H9 (cell line): Measurements from ENCODE around the gene FHIP1B. TPM values are rescaled to one million over a fixed set of nuclear protein-coding genes. Genes with fewer than 3 reads are reported as not detected.

Experiments used
- DNase-seq: peaks from one replicate; pipeline ENCODE4 v3.0.0-alpha.2; 2017
- H2AFZ ChIP-seq: one replicate; pipeline ENCODE4 v1.6.1; 2013; ENCODE audit warnings: mild to moderate bottlenecking, low read length, control low read depth, moderate library complexity
- H2AK5ac ChIP-seq: 2 replicates; pipeline ENCODE4 v1.6.1; 2013; ENCODE audit warnings: low read length, control low read depth, mixed read lengths; ENCODE audit not compliant: insufficient read length
- H2BK120ac ChIP-seq: one replicate; pipeline ENCODE4 v1.6.1; 2013; ENCODE audit warnings: low read depth, mild to moderate bottlenecking, low read length, control low read depth, inconsistent platforms; ENCODE audit not compliant: poor library complexity, severe bottlenecking
- H2BK12ac ChIP-seq: 2 replicates; pipeline ENCODE4 v1.6.1; 2013; ENCODE audit warnings: low read length, control low read depth, mixed read lengths, low read depth; ENCODE audit not compliant: insufficient read length
- H2BK15ac ChIP-seq: 2 replicates; pipeline ENCODE4 v1.6.1; 2013; ENCODE audit warnings: low read depth, low read length, control low read depth
- H2BK20ac ChIP-seq: one replicate; pipeline ENCODE4 v1.6.1; 2013; ENCODE audit warnings: low read depth, mild to moderate bottlenecking, low read length, control low read depth, inconsistent platforms; ENCODE audit not compliant: poor library complexity, severe bottlenecking
- H2BK5ac ChIP-seq: 2 replicates; pipeline ENCODE4 v1.6.1; 2013; ENCODE audit warnings: low read length, control low read depth, mixed read lengths; ENCODE audit not compliant: insufficient read length
- H3K14ac ChIP-seq: 2 replicates; pipeline ENCODE4 v1.6.1; 2013; ENCODE audit warnings: low read length, control low read depth; ENCODE audit not compliant: insufficient read depth
- H3K18ac ChIP-seq: 2 replicates; pipeline ENCODE4 v1.6.1; 2013; ENCODE audit warnings: low read depth, mild to moderate bottlenecking, mixed read lengths, low read length, control low read depth; ENCODE audit not compliant: insufficient read length
- H3K23ac ChIP-seq: 2 replicates; pipeline ENCODE4 v1.6.1; 2013; ENCODE audit warnings: low read length, control low read depth, mixed read lengths, low read depth; ENCODE audit not compliant: insufficient read length
- H3K23me2 ChIP-seq: 2 replicates; pipeline ENCODE4 v1.6.1; 2013; ENCODE audit warnings: low read depth, mild to moderate bottlenecking, mixed read lengths, low read length, control low read depth; ENCODE audit not compliant: insufficient read length, poor library complexity, severe bottlenecking
- H3K27ac ChIP-seq: 2 replicates; pipeline ENCODE4 v1.5.1; 2013; ENCODE audit warnings: low read length, control low read depth, mixed read lengths, low read depth; ENCODE audit not compliant: insufficient read length
- H3K27me3 ChIP-seq: 2 replicates; pipeline ENCODE4 v1.6.1; 2013; ENCODE audit warnings: low read length, control low read depth, inconsistent platforms; ENCODE audit not compliant: insufficient read depth
- H3K4ac ChIP-seq: 2 replicates; pipeline ENCODE4 v1.6.1; 2013; ENCODE audit warnings: low read depth, mild to moderate bottlenecking, control low read depth, inconsistent platforms, low read length, moderate library complexity
- H3K4me1 ChIP-seq: 2 replicates; pipeline ENCODE4 v1.6.1; 2013; ENCODE audit warnings: low read length, control low read depth, inconsistent platforms; ENCODE audit not compliant: insufficient read depth
- H3K4me2 ChIP-seq: 2 replicates; pipeline ENCODE4 v1.6.1; 2013; ENCODE audit warnings: low read length, control low read depth, mixed read lengths; ENCODE audit not compliant: insufficient read length, insufficient read depth
- H3K56ac ChIP-seq: 2 replicates; pipeline ENCODE4 v1.6.1; 2013; ENCODE audit warnings: low read depth, mild to moderate bottlenecking, mixed read lengths, low read length, control low read depth; ENCODE audit not compliant: insufficient read length
- H3K79me1 ChIP-seq: 2 replicates; pipeline ENCODE4 v1.6.1; 2013; ENCODE audit warnings: low read depth, mild to moderate bottlenecking, moderate library complexity, low read length, control low read depth, inconsistent platforms; ENCODE audit not compliant: insufficient read depth, poor library complexity, severe bottlenecking
- H3K79me2 ChIP-seq: 2 replicates; pipeline ENCODE4 v1.6.1; 2013; ENCODE audit warnings: low read length, control low read depth, inconsistent platforms; ENCODE audit not compliant: insufficient read depth
- H3K9ac ChIP-seq: 2 replicates; pipeline ENCODE4 v1.6.1; 2013; ENCODE audit warnings: low read length, control low read depth, mixed read lengths; ENCODE audit not compliant: insufficient read length; ENCODE audit errors: extremely low read depth
- H3K9me3 ChIP-seq: one replicate; pipeline ENCODE4 v1.6.1; 2013; ENCODE audit warnings: low read depth, low read length, inconsistent platforms; ENCODE audit not compliant: control insufficient read depth
- H3T11ph ChIP-seq: one replicate; pipeline ENCODE4 v1.6.1; 2013; ENCODE audit warnings: mild to moderate bottlenecking, low read length, control low read depth, inconsistent platforms
- H4K20me1 ChIP-seq: one replicate; pipeline ENCODE4 v1.6.1; 2013; ENCODE audit not compliant: control insufficient read depth, insufficient read length, insufficient read depth
- H4K5ac ChIP-seq: 2 replicates; pipeline ENCODE4 v1.6.1; 2013; ENCODE audit warnings: low read depth, mild to moderate bottlenecking, mixed read lengths, low read length, control low read depth; ENCODE audit not compliant: insufficient read length
- H4K8ac ChIP-seq: replicated peaks from 2 replicates; pipeline ENCODE4 v1.6.1; 2013; ENCODE audit warnings: low read length, control low read depth, mixed read lengths, low read depth; ENCODE audit not compliant: insufficient read length
- H4K91ac ChIP-seq: 2 replicates; pipeline ENCODE4 v1.6.1; 2013; ENCODE audit warnings: low read depth, mild to moderate bottlenecking, moderate library complexity, mixed read lengths, low read length, control low read depth; ENCODE audit not compliant: insufficient read length
- H3K27ac Mint-ChIP-seq, 3 experiments: 2 replicates in 2 of 3; 3 replicates in 1 of 3; pipeline ENCODE4 v1.8.0; 2020 to 2021; ENCODE audit warnings: mixed read lengths in 3 of 3, mild to moderate bottlenecking in 1 of 3, moderate library complexity in 1 of 3
- H3K27me3 Mint-ChIP-seq: 2 replicates; pipeline ENCODE4 v1.8.0; 2021; ENCODE audit warnings: low read depth, mild to moderate bottlenecking, moderate library complexity, mixed read lengths
- H3K36me3 Mint-ChIP-seq, 3 experiments: 2 replicates in 2 of 3; 3 replicates in 1 of 3; pipeline ENCODE4 v1.8.0; 2020 to 2021; ENCODE audit warnings: low read depth in 3 of 3, mixed read lengths in 3 of 3; ENCODE audit not compliant: insufficient read depth in 1 of 3
- H3K4me1 Mint-ChIP-seq, 2 experiments: 2 replicates each; pipeline ENCODE4 v1.8.0; 2020; ENCODE audit warnings: mixed read lengths in 2 of 2
- H3K4me3 Mint-ChIP-seq, 2 experiments: 2 replicates in 1 of 2; 3 replicates in 1 of 2; pipeline ENCODE4 v1.8.0; 2020 to 2021; ENCODE audit warnings: mild to moderate bottlenecking in 2 of 2, mixed read lengths in 2 of 2, moderate library complexity in 1 of 2
- H3K9me3 Mint-ChIP-seq, 2 experiments: 2 replicates in 1 of 2; 3 replicates in 1 of 2; pipeline ENCODE4 v1.8.0; 2020; ENCODE audit warnings: mild to moderate bottlenecking in 2 of 2, mixed read lengths in 2 of 2, moderate library complexity in 1 of 2
- CTCF ChIP-seq: fragments of 200-600 bp; sonication (generic); conservative IDR thresholded peaks from 3 replicates; pipeline ENCODE4 v1.8.0; 2021; ENCODE audit warnings: antibody characterized with exemption, mild to moderate bottlenecking
- WGBS: extraction: QIAGEN DNeasy Blood & Tissue Kit; methylation state at CpG from one replicate; pipeline ENCODE4 v1.1.7; 2013; ENCODE audit warnings: missing lambda C conversion rate, low lambda C conversion rate, mixed read lengths; ENCODE audit not compliant: insufficient read length; ENCODE audit errors: extremely low coverage; 5-methylcytosine and 5-hydroxymethylcytosine counted together
- total RNA-seq: library from RNA; stranded (reverse); gene quantifications from 2 replicates; pipeline ENCODE4 v1.2.1, GENCODE V29; 2021

Gene FHIP1B
- total RNA-seq, 1 experiment from 2014 or later: 28.5 TPM

- H2BK120ac ChIP-seq: no peak overlapping the region
- H3T11ph ChIP-seq: no peak overlapping the region
- no peak overlapping the region for H2BK12ac ChIP-seq
- H3K18ac ChIP-seq: no peak overlapping the region
- no peaks in the 10 kb centered on the region for H3K4me1 ChIP-seq
- H2AK5ac ChIP-seq: no peak overlapping the region
- no peak overlapping the region for H4K8ac ChIP-seq
- H4K91ac ChIP-seq: no peak overlapping the region
- no peak overlapping the region for H2BK5ac ChIP-seq
- no peaks in the 10 kb centered on the region for H3K36me3 Mint-ChIP-seq
- H3K14ac ChIP-seq: no peak overlapping the region
- no peak overlapping the region for H2BK15ac ChIP-seq
- H3K56ac ChIP-seq: no peak overlapping the region
- no peak overlapping the region for H3K23ac ChIP-seq
- H3K27ac Mint-ChIP-seq: no peak overlapping the region
- H4K5ac ChIP-seq: no peak overlapping the region
- DNase-seq: no peak
- H3K27me3 ChIP-seq: no peaks in the 10 kb centered on the region
- no peaks in the 10 kb centered on the region for H4K20me1 ChIP-seq
- peaks cover 7% of the 10 kb centered on the region for H3K23me2 ChIP-seq
- no peak overlapping the region for H3K4me2 ChIP-seq
- WGBS: no CpG with 5 or more reads among the region's 5 CpGs
- H3K9me3 Mint-ChIP-seq: no peaks in the 10 kb centered on the region
- peaks cover 7% of the 10 kb centered on the region; the same call in 1 of the 2 replicates for H3K79me2 ChIP-seq
- no peaks in the 10 kb centered on the region for H3K9me3 ChIP-seq
- no peak overlapping the region for H2BK20ac ChIP-seq
- no peak overlapping the region for H2AFZ ChIP-seq
- H3K4ac ChIP-seq: no peak overlapping the region
- H3K9ac ChIP-seq: no peak overlapping the region
- H3K4me3 Mint-ChIP-seq: no peak overlapping the region
- no peak overlapping the region for H3K27ac ChIP-seq
- H3K27me3 Mint-ChIP-seq: peaks cover 12% of the 10 kb centered on the region
- peaks cover 12 to 17% of the 10 kb centered on the region in 2 experiments for H3K4me1 Mint-ChIP-seq
- H3K79me1 ChIP-seq: no peaks in the 10 kb centered on the region
- no peak for TF ChIP-seq CTCF
Observed at GRCh38 chr11:6237761-6238302, 3.4 kb upstream of the FHIP1B start.
